HUES64 (cell line): ENCODE data around the gene PTGDS.

Source experiments
- H3K27ac ChIP-seq: 2 replicates; pipeline ENCODE4 v1.7.0; 2013; ENCODE audit warnings: low read depth, low read length, inconsistent platforms
- H3K27me3 ChIP-seq: 2 replicates; pipeline ENCODE4 v1.6.1; 2013; ENCODE audit warnings: mild to moderate bottlenecking, low read length; ENCODE audit not compliant: insufficient read depth
- H3K36me3 ChIP-seq: 2 replicates; pipeline ENCODE4 v1.6.1; 2013; ENCODE audit warnings: mild to moderate bottlenecking, low read length; ENCODE audit not compliant: insufficient read depth
- H3K4me1 ChIP-seq: 2 replicates; pipeline ENCODE4 v1.6.1; 2013; ENCODE audit warnings: mild to moderate bottlenecking, low read length, moderate library complexity; ENCODE audit not compliant: insufficient read depth
- H3K4me3 ChIP-seq: 2 replicates; pipeline ENCODE4 v1.5.1; 2013; ENCODE audit warnings: mild to moderate bottlenecking, low read length, moderate library complexity
- H3K9ac ChIP-seq: 2 replicates; pipeline ENCODE4 v1.6.1; 2013; ENCODE audit warnings: mild to moderate bottlenecking, low read depth, low read length
- H3K9me3 ChIP-seq: 2 replicates; pipeline ENCODE4 v1.6.1; 2013; ENCODE audit warnings: low read depth, low read length; ENCODE audit not compliant: insufficient read depth
- WGBS: fragments of 150-250, 120-280 bp; methylation state at CpG from one replicate; pipeline ENCODE4 v1.1.7; 2013; ENCODE audit warnings: missing lambda C conversion rate; 5-methylcytosine and 5-hydroxymethylcytosine counted together

PTGDS gene

GRCh38 chr9:137007816-137008270 is 30.5 kb downstream of the PTGDS start:
- H3K27me3 ChIP-seq, result no peaks in the 10 kb centered on the region
- H3K4me3 ChIP-seq, result no peak overlapping the region
- no peaks in the 10 kb centered on the region for H3K36me3 ChIP-seq
- WGBS, result 92% methylated on average over 13 of the region's 13 CpGs
- H3K4me1 ChIP-seq, result no peaks in the 10 kb centered on the region
- H3K27ac ChIP-seq, result no peak overlapping the region
- no peak overlapping the region for H3K9ac ChIP-seq
- H3K9me3 ChIP-seq, result no peaks in the 10 kb centered on the region

GRCh38 chr9:137008312-137008711 is 31.0 kb downstream of the PTGDS start:
- no peaks in the 10 kb centered on the region for H3K27me3 ChIP-seq
- 90% methylated on average over 22 of the region's 22 CpGs for WGBS
- H3K27ac ChIP-seq, result no peak overlapping the region
- no peak overlapping the region for H3K4me3 ChIP-seq
- no peak overlapping the region for H3K9ac ChIP-seq
- no peaks in the 10 kb centered on the region for H3K9me3 ChIP-seq
- no peaks in the 10 kb centered on the region for H3K36me3 ChIP-seq
- no peaks in the 10 kb centered on the region for H3K4me1 ChIP-seq

DNA sequence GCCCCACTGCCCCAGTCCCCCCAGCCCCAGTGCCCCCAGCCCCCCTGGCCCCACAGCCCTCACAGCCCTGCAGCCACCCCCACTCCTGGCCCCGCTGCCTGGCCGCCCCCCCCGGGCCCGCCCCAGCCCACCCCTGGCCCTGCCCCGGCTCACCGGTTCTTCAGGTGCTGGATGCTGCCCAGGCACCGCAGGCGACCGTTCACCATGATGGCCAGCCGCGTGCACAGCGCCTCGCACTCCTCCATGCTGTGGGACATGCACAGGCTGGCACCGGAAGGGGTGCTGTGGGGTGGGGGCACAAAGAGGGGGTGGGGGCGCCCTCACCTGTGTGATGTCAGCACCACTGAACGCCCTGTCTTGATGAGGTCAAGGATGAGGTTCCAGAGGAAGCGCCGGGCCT is 31.9 kb downstream of the PTGDS start:
- Histone ChIP-seq H3K27ac (no peak overlapping the region), H3K36me3 (no peaks in the 10 kb centered on the region), H3K9me3 (no peaks in the 10 kb centered on the region), H3K9ac (no peak overlapping the region), H3K27me3 (no peaks in the 10 kb centered on the region), H3K4me3 (no peak overlapping the region), H3K4me1 (no peaks in the 10 kb centered on the region)
- WGBS, result 92% methylated on average over 18 of the region's 18 CpGs

- no peaks in the 10 kb centered on the region for H3K4me1 ChIP-seq
- WGBS, result 94% methylated on average over 49 of the region's 49 CpGs
- H3K9ac ChIP-seq, result no peak overlapping the region
- no peak overlapping the region for H3K27ac ChIP-seq
- H3K4me3 ChIP-seq, result no peak overlapping the region
- no peaks in the 10 kb centered on the region for H3K9me3 ChIP-seq
- no peaks in the 10 kb centered on the region for H3K27me3 ChIP-seq
- no peaks in the 10 kb centered on the region for H3K36me3 ChIP-seq
Observed at GRCh38 chr9:137009938-137010732, 32.8 kb downstream of the PTGDS start.

- Histone ChIP-seq H3K27me3 (no peaks in the 10 kb centered on the region), H3K9ac (no peak overlapping the region), H3K4me3 (no peak overlapping the region), H3K36me3 (no peaks in the 10 kb centered on the region), H3K4me1 (no peaks in the 10 kb centered on the region), H3K27ac (no peak overlapping the region), H3K9me3 (no peaks in the 10 kb centered on the region)
- 95% methylated on average over 24 of the region's 24 CpGs for WGBS
Observed at GRCh38 chr9:137011156-137011555, 33.9 kb downstream of the PTGDS start.

DNA sequence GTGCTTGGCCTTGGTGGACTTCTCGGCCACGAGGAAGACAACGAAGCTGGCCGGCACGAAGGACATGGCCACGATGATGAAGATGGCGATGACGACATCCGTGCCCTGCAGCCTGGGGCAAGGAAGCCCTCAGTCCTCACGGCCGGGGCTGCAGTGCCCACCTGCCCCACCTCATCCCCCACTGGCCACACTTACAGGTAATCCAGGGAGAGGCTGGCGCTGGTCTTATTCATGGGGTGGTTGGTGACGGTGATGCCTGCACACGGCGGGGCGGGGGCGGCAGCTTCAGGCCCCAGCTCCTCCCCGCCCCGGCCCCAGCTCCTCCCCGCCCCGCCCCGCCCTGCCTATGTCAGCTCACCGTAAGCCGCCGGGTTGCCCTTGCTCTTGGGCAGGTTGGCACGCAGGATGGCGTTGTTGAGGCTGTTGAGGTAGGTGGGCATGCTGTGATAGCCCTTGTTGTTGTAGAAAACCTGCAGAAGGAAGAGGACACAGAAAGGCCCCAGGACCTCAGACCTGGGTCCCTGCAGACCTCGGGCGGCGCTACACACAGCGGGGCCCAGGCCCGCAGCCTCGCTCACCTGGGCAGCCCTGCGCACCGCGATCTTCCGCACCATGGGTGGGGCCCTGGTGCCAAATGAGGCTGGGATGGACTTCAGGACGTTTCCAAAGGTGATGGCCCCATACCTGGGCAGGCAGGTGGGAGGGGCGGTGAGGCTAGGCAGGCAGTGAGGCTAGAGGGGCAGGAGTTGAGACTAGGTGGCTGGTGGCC is 34.8 kb downstream of the PTGDS start:
- Histone ChIP-seq H3K27me3 (no peaks in the 10 kb centered on the region), H3K9ac (no peak overlapping the region), H3K36me3 (no peaks in the 10 kb centered on the region), H3K9me3 (no peaks in the 10 kb centered on the region), H3K4me3 (no peak overlapping the region), H3K4me1 (no peaks in the 10 kb centered on the region), H3K27ac (no peak overlapping the region)
- WGBS, result 94% methylated on average over 37 of the region's 39 CpGs

GRCh38 chr9:137012694-137013570 is 35.6 kb downstream of the PTGDS start:
- Histone ChIP-seq H3K27me3 (no peaks in the 10 kb centered on the region), H3K27ac (no peak overlapping the region), H3K9ac (no peak overlapping the region), H3K4me3 (no peak overlapping the region), H3K4me1 (no peaks in the 10 kb centered on the region), H3K9me3 (no peaks in the 10 kb centered on the region), H3K36me3 (no peaks in the 10 kb centered on the region)
- 75% methylated on average over 62 of the region's 67 CpGs for WGBS

- no peak overlapping the region for H3K27ac ChIP-seq
- no peaks in the 10 kb centered on the region for H3K27me3 ChIP-seq
- no peaks in the 10 kb centered on the region for H3K36me3 ChIP-seq
- 92% methylated on average over 20 of the region's 20 CpGs for WGBS
- no peaks in the 10 kb centered on the region for H3K9me3 ChIP-seq
- H3K4me3 ChIP-seq, result no peak overlapping the region
- no peak overlapping the region for H3K9ac ChIP-seq
- no peaks in the 10 kb centered on the region for H3K4me1 ChIP-seq
Observed at GRCh38 chr9:137013571-137013940, 36.3 kb downstream of the PTGDS start.

- H3K27me3 ChIP-seq, result no peaks in the 10 kb centered on the region
- no peak overlapping the region for H3K27ac ChIP-seq
- no peaks in the 10 kb centered on the region for H3K4me1 ChIP-seq
- no peaks in the 10 kb centered on the region for H3K36me3 ChIP-seq
- H3K9ac ChIP-seq, result no peak overlapping the region
- no peaks in the 10 kb centered on the region for H3K9me3 ChIP-seq
- no peak overlapping the region for H3K4me3 ChIP-seq
- 93% methylated on average over 23 of the region's 23 CpGs for WGBS
Observed at GRCh38 chr9:137014166-137014565, 36.9 kb downstream of the PTGDS start.

- Histone ChIP-seq H3K27me3 (no peaks in the 10 kb centered on the region), H3K4me1 (no peaks in the 10 kb centered on the region), H3K9ac (no peak overlapping the region), H3K4me3 (no peak overlapping the region), H3K36me3 (no peaks in the 10 kb centered on the region), H3K27ac (no peak overlapping the region), H3K9me3 (no peaks in the 10 kb centered on the region)
- WGBS, result 95% methylated on average over 36 of the region's 36 CpGs
Observed at GRCh38 chr9:137014776-137015539, 37.7 kb downstream of the PTGDS start.
